ENCODE data around the gene SLC35G3.
"Not testable (repeated sequence)": the region's sequence is repeated elsewhere in the genome, so short reads cannot be mapped to it uniquely, and the experiment has no call there.

The SLC35G3 gene

GRCh38 chr17:35194001-35194400 is at the start of gene SLC35G3:
SLC35G3 (minus strand) TSS chr17:35194393; CDS start chr17:35194307, 86 bp downstream.
- not testable (repeated sequence) for DNase-seq

- peak; percentile 71 for DNase-seq
Observed at GRCh38 chr17:35243561-35244340, 49.6 kb upstream of the SLC35G3 start.

- DNase-seq, result peak; percentile 84
Observed at GRCh38 chr17:35242805-35243560, 48.8 kb upstream of the SLC35G3 start, which contains the start of gene SLFN5. SLFN5 (plus strand) TSS chr17:35243072; CDS start chr17:35258691, 15,619 bp downstream.

- DNase-seq, result peak; percentile 13
Observed at GRCh38 chr17:35242158-35242804, 48.1 kb upstream of the SLC35G3 start.

GRCh38 chr17:35241520-35241919 is 47.3 kb upstream of the SLC35G3 start:
- no peak for DNase-seq

- DNase-seq, result no peak
Observed at GRCh38 chr17:35240861-35241260, 46.7 kb upstream of the SLC35G3 start.

- no peak for DNase-seq
Observed at GRCh38 chr17:35239823-35240222, 45.6 kb upstream of the SLC35G3 start.

- DNase-seq, result peak; percentile 69
Observed at GRCh38 chr17:35238821-35239220, 44.6 kb upstream of the SLC35G3 start.

- no peak for DNase-seq
Observed at GRCh38 chr17:35236821-35237220, 42.6 kb upstream of the SLC35G3 start.

- no peak for DNase-seq
Observed at GRCh38 chr17:35235917-35236316, 41.7 kb upstream of the SLC35G3 start.

GRCh38 chr17:35235289-35235688 is 41.1 kb upstream of the SLC35G3 start:
- no peak for DNase-seq

- DNase-seq, result not testable (repeated sequence)
Observed at GRCh38 chr17:35234315-35234714, 40.1 kb upstream of the SLC35G3 start.

GRCh38 chr17:35229638-35230037 is 35.4 kb upstream of the SLC35G3 start:
- DNase-seq, result no peak

GRCh38 chr17:35227546-35227945 is 33.4 kb upstream of the SLC35G3 start:
- DNase-seq, result no peak

GRCh38 chr17:35224436-35224835 is 30.2 kb upstream of the SLC35G3 start:
- DNase-seq, result no peak

- DNase-seq, result no peak
Observed at GRCh38 chr17:35222452-35222851, 28.3 kb upstream of the SLC35G3 start.

GRCh38 chr17:35218915-35219314 is 24.7 kb upstream of the SLC35G3 start:
- no peak for DNase-seq

GRCh38 chr17:35217107-35217506 is 22.9 kb upstream of the SLC35G3 start:
- DNase-seq, result no peak

GRCh38 chr17:35214631-35215273 is 20.6 kb upstream of the SLC35G3 start:
- DNase-seq, result no peak

- DNase-seq, result no peak
Observed at GRCh38 chr17:35214192-35214591, 20.0 kb upstream of the SLC35G3 start.

GRCh38 chr17:35213412-35213940 is 19.3 kb upstream of the SLC35G3 start:
- DNase-seq, result no peak

GRCh38 chr17:35212668-35213067 is 18.5 kb upstream of the SLC35G3 start:
- no peak for DNase-seq

- DNase-seq, result no peak
Observed at GRCh38 chr17:35210741-35211140, 16.5 kb upstream of the SLC35G3 start.
